Stimulated activated CD4-positive, alpha-beta T cell treated with anti-CD3 and anti-CD28 coated beads, Interleukin-1b, Interleukin-23, amount 100 ng/mL, for 24 hours (primary cell): ENCODE data around the gene TNKS1BP1.

Source experiments
- DNase-seq, 4 experiments: peaks; one replicate each; pipeline ENCODE4 v3.0.0-alpha.2; 2020; ENCODE audit warnings: low read depth in 4 of 4, low spot score in 1 of 4

TNKS1BP1 gene

GRCh38 chr11:57332694-57333440 is 8.1 kb upstream of the TNKS1BP1 start:
- DNase-seq, result no peak

- DNase-seq, result no peak
Measured at GRCh38 chr11:57331720-57332119, 7.0 kb upstream of the TNKS1BP1 start.

GRCh38 chr11:57330029-57330428 is 5.3 kb upstream of the TNKS1BP1 start:
- DNase-seq, result no peak

- no peak for DNase-seq
Measured at GRCh38 chr11:57327721-57328120, 3.0 kb upstream of the TNKS1BP1 start.

- no peak for DNase-seq
Measured at GRCh38 chr11:57325735-57326048, 940 bp upstream of the TNKS1BP1 start.

GRCh38 chr11:57324154-57324885 is 432 bp downstream of the TNKS1BP1 start:
- no peak for DNase-seq

GRCh38 chr11:57323855-57324153 is 948 bp downstream of the TNKS1BP1 start:
- DNase-seq, result no peak

GRCh38 chr11:57323167-57323854 is 1.4 kb downstream of the TNKS1BP1 start:
- DNase-seq, result no peak

- DNase-seq, result no peak
Measured at GRCh38 chr11:57322256-57323166, 2.2 kb downstream of the TNKS1BP1 start.

GRCh38 chr11:57321388-57322255 is 3.1 kb downstream of the TNKS1BP1 start:
- DNase-seq, result no peak

GRCh38 chr11:57320719-57321387 is 3.9 kb downstream of the TNKS1BP1 start:
- DNase-seq, result no peak

- no peak for DNase-seq
Measured at GRCh38 chr11:57320067-57320718, 4.6 kb downstream of the TNKS1BP1 start.

GRCh38 chr11:57318178-57318577 is 6.6 kb downstream of the TNKS1BP1 start:
- no peak for DNase-seq

GRCh38 chr11:57316017-57316416 is 8.7 kb downstream of the TNKS1BP1 start:
- DNase-seq, result no peak

- DNase-seq, result no peak
Measured at GRCh38 chr11:57315491-57315890, 9.3 kb downstream of the TNKS1BP1 start.

GRCh38 chr11:57314221-57314973 is 10.4 kb downstream of the TNKS1BP1 start:
- DNase-seq, result no peak

- DNase-seq, result no peak
Measured at GRCh38 chr11:57313788-57314135, 11.0 kb downstream of the TNKS1BP1 start.

- no peak for DNase-seq
Measured at GRCh38 chr11:57313071-57313787, 11.5 kb downstream of the TNKS1BP1 start.
